Testis (tissue), 3 donors: ENCODE results near the gene TRIM63. TPM values are rescaled to one million over a fixed set of nuclear protein-coding genes. Genes with fewer than 3 reads are reported as not detected.

Source experiments
- DNase-seq: peaks from one replicate; pipeline ENCODE4 v3.0.0-alpha.2; 2019
- H3K27ac ChIP-seq, 2 donors: fragments of 200-600 bp; sonication (generic); one replicate each; pipeline ENCODE4 v1.5.1; 2019
- H3K27me3 ChIP-seq: fragments of 200-600 bp; sonication (generic); one replicate; pipeline ENCODE4 v1.5.1; 2019
- H3K36me3 ChIP-seq: fragments of 200-600 bp; sonication (generic); one replicate; pipeline ENCODE4 v1.5.1; 2017; ENCODE audit warnings: low read depth; ENCODE audit errors: missing control alignments
- H3K4me1 ChIP-seq: fragments of 200-600 bp; sonication (generic); one replicate; pipeline ENCODE4 v1.5.1; 2019
- H3K4me3 ChIP-seq, 2 donors: fragments of 200-600 bp; sonication (generic); one replicate each; pipeline ENCODE4 v1.5.1; 2017 to 2019
- H3K9me3 ChIP-seq: fragments of 200-600 bp; sonication (generic); one replicate; pipeline ENCODE4 v1.5.1; 2017
- CTCF ChIP-seq, 3 experiments: fragments of 450-650 bp in 2 of 3; fragments of 200-600 bp in 1 of 3; sonication (generic) in 1 of 3; IDR thresholded peaks; one replicate each; pipeline ENCODE4 v1.5.1; 2016 to 2019; ENCODE audit warnings: antibody characterized with exemption in 3 of 3, mild to moderate bottlenecking in 2 of 3, moderate library complexity in 1 of 3
- POLR2A ChIP-seq: fragments of 450-650 bp; IDR thresholded peaks from one replicate; pipeline ENCODE4 v1.6.1; 2017; ENCODE audit warnings: antibody characterized with exemption, mild to moderate bottlenecking, moderate library complexity
- WGBS, 2 donors: methylation state at CpG; one replicate each; pipeline ENCODE4 v1.1.5; 2018; 5-methylcytosine and 5-hydroxymethylcytosine counted together
- intact Hi-C: fragments of 100-400 bp; cut with DNase I; formaldehyde crosslinking; loops from one replicate; pipeline ENCODE4 v1.15.1; 2023; ENCODE audit warnings: low total_unique reads
- polyA plus RNA-seq: library from polyadenylated mRNA; stranded (reverse); fragments of 350-450 nt; fragmentation: Illumina TruSeq; extraction: RNeasy Lipid Tissue Mini Kit (QIAGEN cat#74804); gene quantifications from one replicate; pipeline ENCODE4 v1.2.3, GENCODE V29; 2014; ENCODE audit warnings: low read depth, low replicate concordance; ENCODE audit not compliant: insufficient read depth
- total RNA-seq, 2 donors: library from RNA; depleted of rRNA; stranded (reverse); fragments of >200 nt; gene quantifications; one replicate each; pipeline ENCODE4 v1.2.3, GENCODE V29; 2016

TRIM63 gene
- total and polyA plus RNA-seq, 3 donors from 2014 or later, result 0.50 to 1.2 (median 0.71) TPM

GRCh38 chr1:26075421-26076144, 8.2 kb upstream of the TRIM63 start:
- no peaks in the 10 kb centered on the region for H3K27me3 ChIP-seq
- no peak overlapping the region for H3K27ac ChIP-seq
- H3K4me3 ChIP-seq, result no peak overlapping the region
- H3K36me3 ChIP-seq, result no peaks in the 10 kb centered on the region
- intact Hi-C loops, result no loop called here
- no peaks in the 10 kb centered on the region for H3K9me3 ChIP-seq
- DNase-seq, result no peak
- no peak for TF ChIP-seq POLR2A
- no peak for TF ChIP-seq CTCF (IDR thresholded peaks at IDR 0.05)
- H3K4me1 ChIP-seq, result no peaks in the 10 kb centered on the region
- 90 to 95% methylated on average over 3 of the region's 3 CpGs for WGBS, 2 donors

GRCh38 chr1:26072305-26072704, 4.9 kb upstream of the TRIM63 start:
- intact Hi-C loops, result no loop called here
- H3K4me1 ChIP-seq, result no peaks in the 10 kb centered on the region
- TF ChIP-seq POLR2A (no peak), CTCF (IDR thresholded peaks at IDR 0.05) (no peak)
- H3K4me3 ChIP-seq, result no peak overlapping the region
- no peaks in the 10 kb centered on the region for H3K9me3 ChIP-seq
- H3K27me3 ChIP-seq, result no peaks in the 10 kb centered on the region
- no peak overlapping the region for H3K27ac ChIP-seq
- 41 to 48% methylated on average over 6 of the region's 6 CpGs for WGBS, 2 donors
- no peak for DNase-seq
- no peaks in the 10 kb centered on the region for H3K36me3 ChIP-seq

- H3K27me3 ChIP-seq, result no peaks in the 10 kb centered on the region
- no peak overlapping the region for H3K4me3 ChIP-seq
- no peak for TF ChIP-seq CTCF (IDR thresholded peaks at IDR 0.05)
- TF ChIP-seq POLR2A, result no peak
- no peak for DNase-seq
- intact Hi-C loops, result no loop called here
- H3K36me3 ChIP-seq, result no peaks in the 10 kb centered on the region
- WGBS, 2 donors, result 92 to 96% methylated on average over 6 of the region's 6 CpGs
- no peaks in the 10 kb centered on the region for H3K9me3 ChIP-seq
- H3K4me1 ChIP-seq, result no peaks in the 10 kb centered on the region
- H3K27ac ChIP-seq, result no peak overlapping the region
Measured at GRCh38 chr1:26070963-26071342, 3.5 kb upstream of the TRIM63 start.

- WGBS, 2 donors, result 91 to 96% methylated on average over 4 of the region's 4 CpGs
- H3K27me3 ChIP-seq, result no peaks in the 10 kb centered on the region
- TF ChIP-seq POLR2A, result no peak
- TF ChIP-seq CTCF (IDR thresholded peaks at IDR 0.05), result no peak
- no peaks in the 10 kb centered on the region for H3K36me3 ChIP-seq
- no peak overlapping the region for H3K4me3 ChIP-seq
- no peak for DNase-seq
- H3K4me1 ChIP-seq, result no peaks in the 10 kb centered on the region
- no peak overlapping the region for H3K27ac ChIP-seq
- H3K9me3 ChIP-seq, result no peaks in the 10 kb centered on the region
- intact Hi-C loops, result no loop called here
Measured at GRCh38 chr1:26070296-26070962, 3.0 kb upstream of the TRIM63 start.

- H3K27ac ChIP-seq, result no peak overlapping the region
- intact Hi-C loops, result no loop called here
- no peaks in the 10 kb centered on the region for H3K9me3 ChIP-seq
- H3K4me3 ChIP-seq, result no peak overlapping the region
- H3K4me1 ChIP-seq, result no peaks in the 10 kb centered on the region
- no peak for DNase-seq
- H3K36me3 ChIP-seq, result no peaks in the 10 kb centered on the region
- 91 to 92% methylated on average over 1 of the region's 1 CpG for WGBS, 2 donors
- no peaks in the 10 kb centered on the region for H3K27me3 ChIP-seq
- TF ChIP-seq POLR2A (no peak), CTCF (IDR thresholded peaks at IDR 0.05) (no peak)
Measured at GRCh38 chr1:26069941-26070295, 2.5 kb upstream of the TRIM63 start.
